Measurements from ENCODE around the gene KRTAP19-8.

GRCh38 chr21:31003471-31003870 lies 34.8 kb downstream of the KRTAP19-8 start:
- TF ChIP-seq POLR2A (IDR thresholded peaks at IDR 0.05) (no peak), CTCF (IDR thresholded peaks at IDR 0.05) (no peak)

Measured in uterus (tissue), 2 donors.